Skeletal muscle satellite cell (primary cell): ENCODE results near the gene PUS7.
A peak's percentile ranks its signal among the peaks of the same experiment; 100 is the strongest.
"Not testable (repeated sequence)": the region's sequence is repeated elsewhere in the genome, so short reads cannot be mapped to it uniquely, and the experiment has no call there.

Experiments
- H3K27me3 ChIP-seq: 2 replicates; pipeline ENCODE4 v1.7.0; 2013; ENCODE audit warnings: low read length; ENCODE audit not compliant: control insufficient read depth, insufficient read depth
- H3K36me3 ChIP-seq: 2 replicates; pipeline ENCODE4 v1.7.0; 2013; ENCODE audit warnings: mild to moderate bottlenecking, control low read depth, low read length; ENCODE audit not compliant: insufficient read depth
- H3K4me1 ChIP-seq: 2 replicates; pipeline ENCODE4 v1.7.0; 2013; ENCODE audit warnings: low read length; ENCODE audit not compliant: control insufficient read depth, insufficient read depth
- H3K4me2 ChIP-seq: 2 replicates; pipeline ENCODE4 v1.7.0; 2013; ENCODE audit warnings: mild to moderate bottlenecking, low read length
- H3K4me3 ChIP-seq: 2 replicates; pipeline ENCODE4 v1.7.0; 2013; ENCODE audit warnings: low read length
- H3K9ac ChIP-seq: 2 replicates; pipeline ENCODE4 v1.7.0; 2013; ENCODE audit warnings: mild to moderate bottlenecking, low read depth, low read length, moderate library complexity
- H3K9me3 ChIP-seq: replicated peaks from 2 replicates; pipeline ENCODE4 v1.7.0; 2013; ENCODE audit warnings: mild to moderate bottlenecking, control low read depth, low read length

The PUS7 gene

DNA sequence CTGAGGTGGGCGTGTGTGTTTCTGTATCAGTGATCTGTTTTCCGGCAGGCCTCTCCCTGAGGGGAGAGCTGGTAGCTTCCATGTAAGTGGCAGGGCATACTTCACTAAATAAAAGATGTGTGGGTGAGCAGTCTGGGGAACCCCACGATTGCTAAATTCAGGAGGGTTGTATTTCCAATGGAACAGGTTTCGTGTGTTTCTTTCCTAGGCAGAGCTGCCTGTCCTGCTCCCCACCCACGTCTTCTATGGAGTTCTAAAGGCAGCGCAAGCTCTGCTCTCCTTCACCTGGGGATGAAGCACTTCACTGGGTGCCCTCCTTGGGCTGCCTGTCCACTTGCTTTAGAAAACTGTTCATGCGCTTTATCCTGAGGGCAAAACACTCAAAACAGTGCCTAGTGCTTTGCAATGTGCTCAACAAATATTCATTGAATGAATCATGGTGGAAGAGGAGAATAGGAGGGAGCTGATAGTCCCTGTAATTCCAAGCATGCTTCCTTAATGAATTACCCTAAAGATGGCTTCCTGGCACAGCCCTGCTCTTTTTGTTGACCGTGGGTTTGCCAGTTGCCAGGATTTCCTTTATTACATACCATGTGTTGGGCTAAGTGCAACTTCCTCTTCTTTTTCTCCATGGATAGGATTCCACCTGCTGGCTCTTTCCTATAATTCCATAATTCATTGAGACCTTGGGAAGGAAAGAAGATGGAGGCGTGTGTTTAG lies 82.7 kb downstream of the PUS7 start:
- no peaks in the 10 kb centered on the region for H3K9me3 ChIP-seq
- H3K4me2 ChIP-seq, result peak overlapping the region; percentile 24
- peaks cover 11% of the 10 kb centered on the region for H3K4me1 ChIP-seq
- H3K27me3 ChIP-seq, result no peaks in the 10 kb centered on the region
- H3K36me3 ChIP-seq, result no peaks in the 10 kb centered on the region
- no peak overlapping the region for H3K9ac ChIP-seq
- no peak overlapping the region for H3K4me3 ChIP-seq

DNA sequence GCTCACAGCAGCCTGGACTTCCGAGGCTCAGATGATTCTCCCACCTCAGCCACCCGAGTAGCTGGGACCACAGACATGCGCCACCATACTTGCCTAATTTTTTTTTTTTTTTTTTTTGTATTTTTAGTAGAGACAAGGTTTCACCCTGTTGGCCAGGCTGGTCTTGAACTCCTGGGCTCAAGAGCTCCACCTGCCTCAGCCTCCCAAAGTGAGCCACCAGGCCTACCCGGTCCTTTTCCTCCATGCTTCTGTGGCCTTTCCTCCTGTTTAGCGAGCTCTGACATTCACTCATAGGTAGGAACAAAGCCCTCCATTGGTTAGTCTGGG lies 83.3 kb downstream of the PUS7 start:
- Histone ChIP-seq H3K4me2 (no peak overlapping the region), H3K4me3 (no peak overlapping the region), H3K9ac (no peak overlapping the region), H3K9me3 (no peaks in the 10 kb centered on the region), H3K27me3 (no peaks in the 10 kb centered on the region), H3K4me1 (peaks cover 11% of the 10 kb centered on the region), H3K36me3 (no peaks in the 10 kb centered on the region)

DNA sequence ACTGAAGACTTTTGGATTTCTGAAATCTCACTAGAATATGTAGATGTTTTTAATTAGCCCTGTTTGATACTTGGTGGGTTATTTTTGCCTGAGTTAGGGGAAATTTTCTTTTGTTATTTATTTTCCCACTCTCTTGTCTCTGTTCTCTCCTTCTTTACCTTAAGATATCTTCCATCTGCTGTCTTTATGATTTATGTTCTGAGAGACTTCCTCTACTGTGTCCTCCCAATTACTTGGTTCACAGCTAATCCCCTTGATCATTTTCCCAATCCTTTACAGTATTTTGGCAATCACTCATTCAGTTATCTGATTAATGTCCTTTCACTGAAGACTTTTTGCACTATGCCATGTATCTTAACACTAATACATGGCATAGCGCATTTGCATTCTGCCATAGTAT lies 83.8 kb downstream of the PUS7 start:
- no peak overlapping the region for H3K9ac ChIP-seq
- no peaks in the 10 kb centered on the region for H3K36me3 ChIP-seq
- no peaks in the 10 kb centered on the region for H3K27me3 ChIP-seq
- H3K4me2 ChIP-seq, result no peak overlapping the region
- H3K9me3 ChIP-seq, result no peaks in the 10 kb centered on the region
- no peak overlapping the region for H3K4me3 ChIP-seq
- peaks cover 11% of the 10 kb centered on the region for H3K4me1 ChIP-seq

DNA sequence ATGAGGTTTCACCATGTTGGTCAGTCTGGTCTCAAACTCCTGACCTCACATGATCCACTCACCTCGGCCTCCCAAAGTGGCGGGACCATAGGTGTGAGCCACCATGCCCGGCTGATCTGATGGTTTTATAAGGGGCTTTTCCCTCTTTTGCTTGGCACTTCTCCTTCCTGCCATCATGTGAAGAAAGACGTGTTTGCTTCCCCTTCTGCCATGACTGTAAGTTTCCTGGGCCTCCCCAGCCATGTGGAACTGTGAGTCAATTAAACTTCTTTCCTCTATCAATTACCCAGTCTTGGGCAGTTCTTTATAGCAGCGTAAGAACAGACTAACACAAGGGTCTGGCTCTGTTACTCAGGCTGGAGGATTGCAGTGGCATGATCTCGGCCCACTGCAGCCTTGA lies 84.7 kb downstream of the PUS7 start:
- not testable (repeated sequence) for H3K4me2 ChIP-seq, H3K4me3 ChIP-seq, H3K9me3 ChIP-seq, H3K36me3 ChIP-seq, H3K9ac ChIP-seq, H3K27me3 ChIP-seq
- H3K4me1 ChIP-seq, result peaks cover 11% of the 10 kb centered on the region

DNA sequence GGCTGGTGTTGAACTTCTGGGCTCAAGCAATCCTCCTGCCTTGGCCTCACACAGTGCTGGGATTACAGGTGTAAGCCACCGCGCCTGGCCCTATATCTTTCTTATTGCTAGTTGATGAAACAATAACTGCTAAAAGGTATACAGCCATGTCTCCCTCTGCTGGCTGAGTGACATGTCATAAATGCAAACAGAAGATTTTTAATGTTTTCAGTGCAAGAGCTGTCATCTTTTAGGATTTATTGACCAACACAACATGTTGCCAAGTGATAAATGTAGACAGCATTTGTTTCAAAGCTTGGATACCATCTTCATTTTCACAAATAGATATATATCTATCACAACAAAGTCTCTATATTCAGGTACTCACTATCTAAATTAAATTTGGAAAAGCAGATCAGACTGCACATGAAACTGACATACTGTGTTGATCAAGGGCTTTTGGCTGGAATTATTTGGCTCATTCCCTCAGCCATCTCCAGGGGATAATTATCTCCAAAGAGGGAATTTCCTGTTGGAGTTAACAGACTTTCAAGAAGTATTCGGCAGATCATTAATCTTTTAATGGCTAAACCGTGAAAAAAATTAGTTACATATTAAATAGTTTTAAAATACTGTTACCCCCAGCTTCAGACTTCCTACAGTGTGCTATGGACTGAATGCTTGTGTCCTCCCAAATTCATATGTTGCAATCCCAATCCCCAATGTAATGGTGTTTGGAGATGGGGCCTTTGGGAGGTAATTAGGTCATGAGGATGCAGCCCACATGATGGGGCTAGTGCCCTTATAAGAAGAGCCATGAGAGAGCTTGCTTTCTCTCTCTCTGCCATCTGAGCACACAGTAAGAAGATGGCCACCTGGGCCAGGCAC lies 92.1 kb downstream of the PUS7 start:
- no peaks in the 10 kb centered on the region for H3K36me3 ChIP-seq
- no peaks in the 10 kb centered on the region for H3K4me1 ChIP-seq
- H3K9me3 ChIP-seq, result no peaks in the 10 kb centered on the region
- no peak overlapping the region for H3K4me2 ChIP-seq
- H3K4me3 ChIP-seq, result no peak overlapping the region
- no peak overlapping the region for H3K9ac ChIP-seq
- no peaks in the 10 kb centered on the region for H3K27me3 ChIP-seq

DNA sequence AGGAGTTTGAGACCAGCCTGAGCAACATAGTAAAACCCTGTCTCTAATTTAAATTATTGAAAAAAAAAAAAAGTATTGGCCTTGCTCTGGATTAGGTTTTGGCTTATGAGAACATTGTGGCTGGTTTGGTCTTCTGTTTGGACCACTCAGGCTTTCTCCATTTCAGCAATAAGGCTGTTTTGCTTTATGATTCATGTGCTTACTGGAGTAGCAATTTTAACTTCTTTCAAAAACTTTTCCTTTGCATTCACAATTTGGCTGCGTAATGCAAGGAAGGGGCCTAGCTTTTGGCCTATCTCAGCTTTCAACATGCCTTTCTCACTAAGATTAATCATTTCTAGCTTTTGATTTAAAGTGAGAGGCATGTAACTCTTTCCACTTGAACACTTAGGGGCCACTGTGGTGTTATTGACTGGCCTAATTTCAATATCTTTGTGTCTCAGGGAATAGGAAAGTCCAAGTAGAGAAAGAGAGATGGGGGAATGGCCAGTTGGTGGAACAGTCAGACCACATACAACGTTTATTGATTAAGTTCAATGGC lies 95.4 kb downstream of the PUS7 start:
- peaks cover 7% of the 10 kb centered on the region for H3K27me3 ChIP-seq
- no peak overlapping the region for H3K4me2 ChIP-seq
- H3K4me1 ChIP-seq, result no peaks in the 10 kb centered on the region
- H3K36me3 ChIP-seq, result no peaks in the 10 kb centered on the region
- H3K9ac ChIP-seq, result no peak overlapping the region
- H3K4me3 ChIP-seq, result no peak overlapping the region
- no peaks in the 10 kb centered on the region for H3K9me3 ChIP-seq

DNA sequence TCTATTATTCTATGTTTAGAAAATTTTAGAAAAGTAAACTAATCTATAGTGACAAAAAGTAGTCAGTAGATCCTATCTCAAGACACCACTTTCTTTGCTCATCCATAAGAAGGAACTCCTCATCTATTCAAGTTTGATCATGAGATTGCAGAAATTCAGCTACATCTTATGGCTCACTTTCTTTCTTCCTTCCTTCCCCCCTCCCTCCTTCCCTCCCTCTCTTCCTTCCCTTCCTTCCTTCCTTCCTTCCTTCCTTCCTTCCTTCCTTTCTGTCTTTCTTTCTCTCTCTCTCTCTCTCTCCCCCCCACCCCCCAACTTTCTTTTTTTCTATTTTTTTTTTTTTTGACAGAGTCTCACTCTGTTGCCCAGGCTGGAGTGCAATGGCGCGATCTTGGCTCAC lies 98.1 kb downstream of the PUS7 start:
- Histone ChIP-seq H3K4me1 (no peaks in the 10 kb centered on the region), H3K9me3 (no peaks in the 10 kb centered on the region), H3K4me3 (no peak overlapping the region), H3K9ac (no peak overlapping the region), H3K27me3 (peaks cover 7% of the 10 kb centered on the region), H3K4me2 (no peak overlapping the region), H3K36me3 (no peaks in the 10 kb centered on the region)

DNA sequence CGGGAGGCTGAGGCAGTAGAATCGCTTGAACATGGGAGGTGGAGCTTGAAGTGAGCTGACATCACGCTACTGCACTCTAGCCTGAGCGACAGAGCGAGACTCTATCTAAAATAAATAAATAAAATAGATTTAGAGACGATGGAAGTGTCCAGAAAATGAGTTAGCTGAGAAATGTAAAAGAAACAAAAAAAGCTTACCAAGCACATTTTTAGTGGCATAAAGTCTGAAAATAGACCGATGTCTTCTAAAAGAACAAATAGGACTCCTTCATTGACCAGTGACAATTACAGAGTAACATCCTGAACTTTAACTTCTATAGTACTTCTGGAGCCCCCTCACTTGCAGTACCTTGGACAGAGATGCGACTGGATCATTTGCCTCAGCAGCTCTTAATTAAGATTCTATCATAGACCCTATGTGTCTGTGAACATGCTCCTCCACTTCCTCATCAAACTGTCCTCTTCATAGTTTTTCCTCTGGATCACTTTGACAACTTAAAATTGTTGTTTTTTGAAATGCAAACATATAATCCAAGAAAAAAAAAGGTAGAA lies 108.1 kb downstream of the PUS7 start:
- Histone ChIP-seq H3K9ac (no peak overlapping the region), H3K4me2 (no peak overlapping the region), H3K9me3 (no peaks in the 10 kb centered on the region), H3K27me3 (no peaks in the 10 kb centered on the region), H3K4me3 (no peak overlapping the region), H3K36me3 (no peaks in the 10 kb centered on the region), H3K4me1 (no peaks in the 10 kb centered on the region)

DNA sequence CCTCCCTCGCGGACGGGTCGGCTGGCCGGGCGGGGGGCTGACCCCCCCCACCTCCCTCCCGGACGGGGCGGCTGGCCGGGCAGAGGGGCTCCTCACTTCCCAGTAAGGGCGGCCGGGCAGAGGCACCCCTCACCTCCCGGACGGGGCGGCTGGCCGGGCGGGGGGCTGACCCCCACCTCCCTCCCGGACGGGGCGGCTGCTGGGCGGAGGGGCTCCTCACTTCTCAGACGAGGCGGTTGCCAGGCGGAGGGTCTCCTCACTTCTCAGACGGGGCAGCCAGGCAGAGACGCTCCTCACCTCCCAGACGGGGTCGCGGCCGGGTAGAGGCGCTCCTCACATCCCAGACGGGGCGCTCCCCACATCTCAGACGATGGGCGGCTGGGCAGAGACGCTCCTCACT lies 111.3 kb downstream of the PUS7 start:
- not testable (repeated sequence) for H3K9ac ChIP-seq, H3K27me3 ChIP-seq, H3K36me3 ChIP-seq, H3K4me1 ChIP-seq, H3K4me3 ChIP-seq, H3K9me3 ChIP-seq, H3K4me2 ChIP-seq

DNA sequence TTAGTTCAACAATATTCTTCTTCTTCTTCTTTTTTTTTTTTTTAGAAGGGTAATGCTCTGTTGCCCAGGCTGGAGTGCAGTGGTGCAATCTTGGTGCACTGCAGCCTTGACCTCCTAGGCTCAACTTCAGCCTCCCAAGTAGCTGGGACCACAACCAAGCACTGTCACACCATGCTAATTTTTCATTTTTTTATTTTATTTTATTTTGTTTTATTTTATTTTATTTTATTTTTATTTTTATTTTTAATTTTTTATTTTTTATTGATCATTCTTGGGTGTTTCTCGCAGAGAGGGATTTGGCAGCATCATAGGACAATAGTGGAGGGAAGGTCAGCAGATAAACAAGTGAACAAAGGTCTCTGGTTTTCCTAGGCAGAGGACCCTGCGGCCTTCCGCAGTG lies 112.3 kb downstream of the PUS7 start:
- H3K9me3 ChIP-seq, H3K4me2 ChIP-seq, H3K9ac ChIP-seq, H3K4me1 ChIP-seq, H3K36me3 ChIP-seq, H3K27me3 ChIP-seq, H3K4me3 ChIP-seq: not testable (repeated sequence)

DNA sequence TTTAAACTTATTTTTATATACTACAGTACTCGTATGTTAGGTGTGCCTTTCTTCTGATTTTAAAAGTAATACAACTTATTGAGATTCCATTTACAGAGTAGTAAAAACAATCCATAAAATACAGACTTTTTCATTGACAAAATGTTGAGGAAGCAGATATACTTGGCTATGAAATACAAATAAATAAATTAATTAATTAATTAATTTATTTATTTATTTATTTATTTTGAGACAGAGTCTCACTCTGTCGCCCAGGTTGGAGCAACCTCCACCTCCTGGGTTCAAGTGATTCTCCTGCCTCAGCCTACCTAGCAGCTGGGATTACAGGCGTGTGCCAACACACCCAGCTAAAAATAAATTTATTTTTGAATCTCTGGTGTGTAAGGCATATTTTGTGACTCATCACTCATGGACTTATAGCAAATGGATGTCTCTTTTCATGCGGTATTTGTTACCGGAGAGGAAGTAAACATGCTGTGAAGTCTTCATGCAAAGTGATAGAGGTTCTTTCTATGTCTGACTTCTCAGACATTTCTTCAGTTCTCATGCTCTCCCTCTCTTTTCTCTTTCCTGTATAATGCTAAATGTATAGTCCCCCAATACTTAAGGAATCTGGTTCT lies 113.2 kb downstream of the PUS7 start:
- Histone ChIP-seq H3K4me3 (no peak overlapping the region), H3K9me3 (no peaks in the 10 kb centered on the region), H3K27me3 (no peaks in the 10 kb centered on the region), H3K4me2 (no peak overlapping the region), H3K36me3 (no peaks in the 10 kb centered on the region), H3K4me1 (no peaks in the 10 kb centered on the region), H3K9ac (no peak overlapping the region)
